K562 (cell line): Measurements from ENCODE around the gene ZNF17. TPM values are rescaled to one million over a fixed set of nuclear protein-coding genes. Genes with fewer than 3 reads are reported as not detected.

Source experiments
- BCL6 ChIP-seq: fragments of 250-450 bp; sonication (Bioruptor Pico); IDR thresholded peaks from 2 replicates; pipeline ENCODE4 v1.4.0; 2020
- GABPB1 ChIP-seq: sonication (generic); formaldehyde crosslinking; IDR thresholded peaks from 2 replicates; pipeline ENCODE4 v1.8.0; 2022; ENCODE audit warnings: mild to moderate bottlenecking, missing genetic modification reagents
- NFIX ChIP-seq: fragments of 250-450 bp; sonication (Bioruptor Pico); IDR thresholded peaks from 2 replicates; pipeline ENCODE4 v1.4.0; 2020; ENCODE audit warnings: low read depth, mild to moderate bottlenecking, moderate library complexity
- POLR3A ChIP-seq: IDR thresholded peaks from 2 replicates; pipeline ENCODE4 v1.6.1; 2011; ENCODE audit warnings: borderline replicate concordance, mild to moderate bottlenecking, moderate library complexity; ENCODE audit not compliant: insufficient read length, insufficient read depth; ENCODE audit errors: extremely low read depth
- ZKSCAN1 ChIP-seq: fragments of 150-350 bp; IDR thresholded peaks from 2 replicates; pipeline ENCODE4 v1.6.1; 2016; ENCODE audit warnings: low read depth, low read length
- ZNF133 ChIP-seq: fragments of 250-450 bp; sonication (Bioruptor Pico); IDR thresholded peaks from 2 replicates; pipeline ENCODE4 v1.4.0; 2020; ENCODE audit warnings: mild to moderate bottlenecking
- ZNF274 ChIP-seq: IDR thresholded peaks from 2 replicates; pipeline ENCODE4 v1.6.1; 2011; ENCODE audit warnings: low read depth, mild to moderate bottlenecking, low read length, moderate library complexity, borderline replicate concordance
- ZNF551 ChIP-seq: fragments of 250-450 bp; sonication (Bioruptor Pico); IDR thresholded peaks from 2 replicates; pipeline ENCODE4 v1.5.0; 2021; ENCODE audit warnings: mild to moderate bottlenecking, moderate library complexity
- ZNF79 ChIP-seq: fragments of 250-450 bp; sonication (Bioruptor Pico); IDR thresholded peaks from 2 replicates; pipeline ENCODE4 v1.4.0; 2020; ENCODE audit warnings: low read depth, mild to moderate bottlenecking, moderate library complexity
- ZZZ3 ChIP-seq: fragments of 450-650 bp; IDR thresholded peaks from 2 replicates; pipeline ENCODE4 v1.6.1; 2016; ENCODE audit warnings: antibody characterized with exemption, mild to moderate bottlenecking, moderate library complexity
- polyA plus RNA-seq, 8 experiments: library from polyadenylated mRNA; depleted of rRNA in 4 of 8; stranded (reverse) in 5 of 8; unstranded in 3 of 8; fragments of >200 nt; fragmentation: Nextera tagmentation in 2 of 8; fragmentation: Illumina TruSeq in 1 of 8; extraction: Ambion mirVana in 2 of 8; extraction: Trizol in 1 of 8; gene quantifications; 2 replicates each; pipeline versions ENCODE4 v1.2.1 to v1.2.3, GENCODE V29; 2011 to 2014; ENCODE audit warnings: inconsistent platforms in 1 of 8, missing spikeins in 1 of 8
- total RNA-seq, 7 experiments: library from RNA; depleted of rRNA in 6 of 7; stranded (reverse); fragments of >200 nt in 6 of 7; fragmentation: Illumina TruSeq in 2 of 7; extraction: Trizol in 2 of 7; gene quantifications; 2 replicates each; pipeline versions ENCODE4 v1.2.1 to v1.2.3, GENCODE V29; 2011 to 2021; ENCODE audit warnings: low replicate concordance in 1 of 7
- TF ChIP-seq, protein P1 (sequence below): fragments of 250-450 bp; sonication (Bioruptor Pico); IDR thresholded peaks from 2 replicates; pipeline ENCODE4 v1.4.0; 2020; ENCODE audit warnings: borderline replicate concordance
- TF ChIP-seq, protein P2 (sequence below): fragments of 250-450 bp; sonication (Bioruptor Pico); IDR thresholded peaks from 2 replicates; pipeline ENCODE4 v1.4.0; 2020
- TF ChIP-seq, protein P3 (sequence below): fragments of 450-650 bp; formaldehyde crosslinking; IDR thresholded peaks from 2 replicates; pipeline ENCODE4 v1.4.0; 2020; ENCODE audit warnings: mild to moderate bottlenecking, moderate library complexity
- TF ChIP-seq, protein P4 (sequence below): fragments of 450-650 bp; IDR thresholded peaks from 2 replicates; pipeline ENCODE4 v1.6.1; 2017; ENCODE audit warnings: antibody characterized with exemption, mild to moderate bottlenecking

ZNF17 gene
- total and polyA plus RNA-seq, 9 of the 15 experiments (the other 6 are each of a cell fraction or from before 2014, with no cell fraction given): 5.3 to 8.6 (median 6.5) TPM

GRCh38 chr19:57435062-57435978 lies 24.4 kb downstream of the ZNF17 start, which contains the start of gene ZNF749 (continued):
- TF ChIP-seq ZZZ3 (no peak), ZNF551 (CRISPR knock-in tag) (no peak), NFIX (CRISPR knock-in tag) (no peak), ZNF79 (CRISPR knock-in tag) (no peak), ZNF274 (no peak), BCL6 (CRISPR knock-in tag) (no peak), ZNF133 (CRISPR knock-in tag) (no peak), ZKSCAN1 (no peak), GABPB1 (CRISPR knock-in tag) (peak; percentile 76), POLR3A (no peak)
- TF ChIP-seq, protein P1, sequence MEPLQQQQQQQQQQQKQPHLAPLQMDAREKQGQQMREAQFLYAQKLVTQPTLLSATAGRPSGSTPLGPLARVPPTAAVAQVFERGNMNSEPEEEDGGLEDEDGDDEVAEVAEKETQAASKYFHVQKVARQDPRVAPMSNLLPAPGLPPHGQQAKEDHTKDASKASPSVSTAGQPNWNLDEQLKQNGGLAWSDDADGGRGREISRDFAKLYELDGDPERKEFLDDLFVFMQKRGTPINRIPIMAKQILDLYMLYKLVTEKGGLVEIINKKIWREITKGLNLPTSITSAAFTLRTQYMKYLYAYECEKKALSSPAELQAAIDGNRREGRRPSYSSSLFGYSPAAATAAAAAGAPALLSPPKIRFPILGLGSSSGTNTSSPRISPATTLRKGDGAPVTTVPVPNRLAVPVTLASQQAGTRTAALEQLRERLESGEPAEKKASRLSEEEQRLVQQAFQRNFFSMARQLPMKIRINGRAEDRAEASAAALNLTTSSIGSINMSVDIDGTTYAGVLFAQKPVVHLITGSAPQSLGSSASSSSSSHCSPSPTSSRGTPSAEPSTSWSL (CRISPR knock-in tag): no peak
- TF ChIP-seq, protein P2, sequence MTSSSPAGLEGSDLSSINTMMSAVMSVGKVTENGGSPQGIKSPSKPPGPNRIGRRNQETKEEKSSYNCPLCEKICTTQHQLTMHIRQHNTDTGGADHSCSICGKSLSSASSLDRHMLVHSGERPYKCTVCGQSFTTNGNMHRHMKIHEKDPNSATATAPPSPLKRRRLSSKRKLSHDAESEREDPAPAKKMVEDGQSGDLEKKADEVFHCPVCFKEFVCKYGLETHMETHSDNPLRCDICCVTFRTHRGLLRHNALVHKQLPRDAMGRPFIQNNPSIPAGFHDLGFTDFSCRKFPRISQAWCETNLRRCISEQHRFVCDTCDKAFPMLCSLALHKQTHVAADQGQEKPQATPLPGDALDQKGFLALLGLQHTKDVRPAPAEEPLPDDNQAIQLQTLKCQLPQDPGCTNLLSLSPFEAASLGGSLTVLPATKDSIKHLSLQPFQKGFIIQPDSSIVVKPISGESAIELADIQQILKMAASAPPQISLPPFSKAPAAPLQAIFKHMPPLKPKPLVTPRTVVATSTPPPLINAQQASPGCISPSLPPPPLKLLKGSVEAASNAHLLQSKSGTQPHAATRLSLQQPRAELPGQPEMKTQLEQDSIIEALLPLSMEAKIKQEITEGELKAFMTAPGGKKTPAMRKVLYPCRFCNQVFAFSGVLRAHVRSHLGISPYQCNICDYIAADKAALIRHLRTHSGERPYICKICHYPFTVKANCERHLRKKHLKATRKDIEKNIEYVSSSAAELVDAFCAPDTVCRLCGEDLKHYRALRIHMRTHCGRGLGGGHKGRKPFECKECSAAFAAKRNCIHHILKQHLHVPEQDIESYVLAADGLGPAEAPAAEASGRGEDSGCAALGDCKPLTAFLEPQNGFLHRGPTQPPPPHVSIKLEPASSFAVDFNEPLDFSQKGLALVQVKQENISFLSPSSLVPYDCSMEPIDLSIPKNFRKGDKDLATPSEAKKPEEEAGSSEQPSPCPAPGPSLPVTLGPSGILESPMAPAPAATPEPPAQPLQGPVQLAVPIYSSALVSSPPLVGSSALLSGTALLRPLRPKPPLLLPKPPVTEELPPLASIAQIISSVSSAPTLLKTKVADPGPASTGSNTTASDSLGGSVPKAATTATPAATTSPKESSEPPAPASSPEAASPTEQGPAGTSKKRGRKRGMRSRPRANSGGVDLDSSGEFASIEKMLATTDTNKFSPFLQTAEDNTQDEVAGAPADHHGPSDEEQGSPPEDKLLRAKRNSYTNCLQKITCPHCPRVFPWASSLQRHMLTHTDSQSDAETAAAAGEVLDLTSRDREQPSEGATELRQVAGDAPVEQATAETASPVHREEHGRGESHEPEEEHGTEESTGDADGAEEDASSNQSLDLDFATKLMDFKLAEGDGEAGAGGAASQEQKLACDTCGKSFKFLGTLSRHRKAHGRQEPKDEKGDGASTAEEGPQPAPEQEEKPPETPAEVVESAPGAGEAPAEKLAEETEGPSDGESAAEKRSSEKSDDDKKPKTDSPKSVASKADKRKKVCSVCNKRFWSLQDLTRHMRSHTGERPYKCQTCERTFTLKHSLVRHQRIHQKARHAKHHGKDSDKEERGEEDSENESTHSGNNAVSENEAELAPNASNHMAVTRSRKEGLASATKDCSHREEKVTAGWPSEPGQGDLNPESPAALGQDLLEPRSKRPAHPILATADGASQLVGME (CRISPR knock-in tag): no peak
- TF ChIP-seq, protein P3, sequence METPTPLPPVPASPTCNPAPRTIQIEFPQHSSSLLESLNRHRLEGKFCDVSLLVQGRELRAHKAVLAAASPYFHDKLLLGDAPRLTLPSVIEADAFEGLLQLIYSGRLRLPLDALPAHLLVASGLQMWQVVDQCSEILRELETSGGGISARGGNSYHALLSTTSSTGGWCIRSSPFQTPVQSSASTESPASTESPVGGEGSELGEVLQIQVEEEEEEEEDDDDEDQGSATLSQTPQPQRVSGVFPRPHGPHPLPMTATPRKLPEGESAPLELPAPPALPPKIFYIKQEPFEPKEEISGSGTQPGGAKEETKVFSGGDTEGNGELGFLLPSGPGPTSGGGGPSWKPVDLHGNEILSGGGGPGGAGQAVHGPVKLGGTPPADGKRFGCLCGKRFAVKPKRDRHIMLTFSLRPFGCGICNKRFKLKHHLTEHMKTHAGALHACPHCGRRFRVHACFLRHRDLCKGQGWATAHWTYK (CRISPR knock-in tag): no peak
- TF ChIP-seq, protein P4, sequence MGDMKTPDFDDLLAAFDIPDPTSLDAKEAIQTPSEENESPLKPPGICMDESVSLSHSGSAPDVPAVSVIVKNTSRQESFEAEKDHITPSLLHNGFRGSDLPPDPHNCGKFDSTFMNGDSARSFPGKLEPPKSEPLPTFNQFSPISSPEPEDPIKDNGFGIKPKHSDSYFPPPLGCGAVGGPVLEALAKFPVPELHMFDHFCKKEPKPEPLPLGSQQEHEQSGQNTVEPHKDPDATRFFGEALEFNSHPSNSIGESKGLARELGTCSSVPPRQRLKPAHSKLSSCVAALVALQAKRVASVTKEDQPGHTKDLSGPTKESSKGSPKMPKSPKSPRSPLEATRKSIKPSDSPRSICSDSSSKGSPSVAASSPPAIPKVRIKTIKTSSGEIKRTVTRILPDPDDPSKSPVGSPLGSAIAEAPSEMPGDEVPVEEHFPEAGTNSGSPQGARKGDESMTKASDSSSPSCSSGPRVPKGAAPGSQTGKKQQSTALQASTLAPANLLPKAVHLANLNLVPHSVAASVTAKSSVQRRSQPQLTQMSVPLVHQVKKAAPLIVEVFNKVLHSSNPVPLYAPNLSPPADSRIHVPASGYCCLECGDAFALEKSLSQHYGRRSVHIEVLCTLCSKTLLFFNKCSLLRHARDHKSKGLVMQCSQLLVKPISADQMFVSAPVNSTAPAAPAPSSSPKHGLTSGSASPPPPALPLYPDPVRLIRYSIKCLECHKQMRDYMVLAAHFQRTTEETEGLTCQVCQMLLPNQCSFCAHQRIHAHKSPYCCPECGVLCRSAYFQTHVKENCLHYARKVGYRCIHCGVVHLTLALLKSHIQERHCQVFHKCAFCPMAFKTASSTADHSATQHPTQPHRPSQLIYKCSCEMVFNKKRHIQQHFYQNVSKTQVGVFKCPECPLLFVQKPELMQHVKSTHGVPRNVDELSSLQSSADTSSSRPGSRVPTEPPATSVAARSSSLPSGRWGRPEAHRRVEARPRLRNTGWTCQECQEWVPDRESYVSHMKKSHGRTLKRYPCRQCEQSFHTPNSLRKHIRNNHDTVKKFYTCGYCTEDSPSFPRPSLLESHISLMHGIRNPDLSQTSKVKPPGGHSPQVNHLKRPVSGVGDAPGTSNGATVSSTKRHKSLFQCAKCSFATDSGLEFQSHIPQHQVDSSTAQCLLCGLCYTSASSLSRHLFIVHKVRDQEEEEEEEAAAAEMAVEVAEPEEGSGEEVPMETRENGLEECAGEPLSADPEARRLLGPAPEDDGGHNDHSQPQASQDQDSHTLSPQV: 0 out of 2 replicates have a peak, but pooled peaks have one; percentile 46
